HuH-7.5 (cell line): ENCODE results near the gene UGDH.
"Not testable (repeated sequence)": the region's sequence is repeated elsewhere in the genome, so short reads cannot be mapped to it uniquely, and the experiment has no call there.

Experiments used
- DNase-seq: peaks from one replicate; pipeline ENCODE4 v3.0.0; 2011; ENCODE audit warnings: low spot score

The UGDH gene

GRCh38 chr4:39528061-39528465 lies 824 bp upstream of the UGDH start:
- peak; percentile 49 for DNase-seq

DNA sequence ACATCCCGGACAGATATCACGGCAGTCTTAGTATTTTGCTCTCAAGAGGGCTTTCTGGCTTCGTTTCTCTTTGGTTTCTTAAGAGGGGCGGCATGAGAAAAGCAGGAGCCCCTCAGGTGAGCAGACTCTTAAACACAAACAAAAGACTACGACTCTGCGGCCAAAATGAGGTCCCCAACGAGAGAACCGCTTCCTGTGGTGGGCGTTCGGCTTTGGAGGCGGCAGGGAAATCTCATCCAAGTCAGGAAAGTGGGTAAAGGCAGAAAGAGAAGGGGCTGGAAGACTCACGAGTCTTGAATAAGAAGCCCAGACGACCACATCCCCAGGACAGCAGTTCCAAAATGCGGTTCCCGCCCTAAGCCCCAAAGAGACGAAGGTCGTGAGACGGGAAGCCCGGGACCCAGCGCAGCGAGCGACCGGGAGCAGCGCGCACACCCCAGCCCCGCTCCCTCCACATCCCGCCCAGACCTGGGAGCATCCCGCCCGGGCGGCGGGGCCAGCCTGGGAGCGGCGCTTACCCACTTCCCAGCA lies 409 bp downstream of the UGDH start:
- no peak for DNase-seq

GRCh38 chr4:39525822-39526690 lies 1.2 kb downstream of the UGDH start:
- DNase-seq: no peak

- no peak for DNase-seq
Measured at GRCh38 chr4:39524161-39524957, 2.9 kb downstream of the UGDH start.

DNA sequence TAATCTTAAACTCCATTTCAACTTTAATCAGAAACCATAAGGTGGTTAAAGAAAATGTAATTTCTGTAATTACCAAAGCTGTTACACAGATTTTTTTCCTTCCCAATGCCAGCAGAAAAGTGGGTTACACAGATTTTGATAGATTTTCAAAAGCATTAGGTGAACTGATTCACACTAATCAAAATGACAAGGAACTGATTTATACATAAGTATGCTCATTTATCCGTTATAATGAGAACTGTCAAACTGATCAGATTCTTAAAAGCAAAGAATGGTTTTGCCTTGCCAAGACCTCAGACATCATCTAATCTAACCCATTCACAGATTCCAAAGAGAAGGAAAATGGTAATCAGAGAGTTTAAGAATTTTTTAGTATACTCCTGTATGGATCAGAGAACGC lies 5.2 kb downstream of the UGDH start:
- no peak for DNase-seq

GRCh38 chr4:39521253-39521919 lies 5.9 kb downstream of the UGDH start:
- no peak for DNase-seq

DNA sequence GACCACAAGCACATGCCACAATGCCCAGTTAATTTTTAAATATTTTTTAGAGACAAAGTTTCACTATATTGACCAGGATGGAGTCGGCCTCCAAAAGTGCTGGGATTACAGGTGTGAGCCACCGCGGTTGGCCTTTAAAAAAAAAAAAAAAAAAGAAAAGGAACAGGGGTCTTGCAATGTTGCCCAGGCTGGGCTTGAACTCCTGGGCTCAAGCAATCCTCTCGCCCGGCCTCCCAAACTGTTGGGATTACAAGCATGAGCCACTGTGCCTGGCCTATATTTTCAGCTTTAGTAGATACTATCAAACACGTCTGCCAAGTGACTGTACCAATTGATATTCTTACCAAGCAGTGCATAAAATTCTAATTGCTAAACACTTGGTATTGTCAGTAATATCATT lies 8.8 kb downstream of the UGDH start:
- no peak for DNase-seq

- no peak for DNase-seq
Measured at GRCh38 chr4:39516407-39516966, 10.8 kb downstream of the UGDH start.

DNA sequence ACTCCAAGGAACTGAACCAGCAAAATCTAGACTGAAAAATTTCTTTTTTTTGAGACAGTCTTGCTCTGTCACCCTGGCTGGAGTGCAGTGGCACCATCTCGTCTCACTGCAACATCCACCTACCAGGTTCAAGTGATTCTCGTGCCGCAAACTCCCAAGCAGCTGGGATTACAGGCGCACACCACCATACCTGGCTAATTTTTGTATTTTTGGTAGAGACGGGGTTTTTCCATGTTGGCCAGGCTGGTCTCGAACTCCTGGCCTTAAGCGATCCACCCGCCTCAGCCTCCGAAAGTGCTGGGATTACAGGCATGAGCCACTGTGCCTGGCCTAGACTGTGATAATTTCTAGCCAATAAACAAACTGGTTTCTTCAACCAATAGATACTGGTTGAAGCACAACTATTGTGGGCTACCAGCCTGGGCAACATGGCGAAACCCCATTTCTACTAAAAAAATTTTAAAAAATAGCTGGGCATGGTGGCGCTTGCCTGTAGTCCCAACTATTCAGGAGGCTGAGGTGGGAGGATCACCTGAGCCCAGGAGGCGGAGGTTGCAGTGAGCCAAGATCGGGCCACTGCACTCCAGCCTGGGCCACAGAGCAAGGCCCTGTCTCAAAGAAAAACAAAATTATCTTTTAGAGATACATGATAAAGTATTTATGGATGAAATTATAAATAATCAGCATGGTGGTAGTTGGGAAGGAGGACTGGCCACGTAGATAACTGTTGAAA lies 11.4 kb downstream of the UGDH start:
- DNase-seq: not testable (repeated sequence)

DNA sequence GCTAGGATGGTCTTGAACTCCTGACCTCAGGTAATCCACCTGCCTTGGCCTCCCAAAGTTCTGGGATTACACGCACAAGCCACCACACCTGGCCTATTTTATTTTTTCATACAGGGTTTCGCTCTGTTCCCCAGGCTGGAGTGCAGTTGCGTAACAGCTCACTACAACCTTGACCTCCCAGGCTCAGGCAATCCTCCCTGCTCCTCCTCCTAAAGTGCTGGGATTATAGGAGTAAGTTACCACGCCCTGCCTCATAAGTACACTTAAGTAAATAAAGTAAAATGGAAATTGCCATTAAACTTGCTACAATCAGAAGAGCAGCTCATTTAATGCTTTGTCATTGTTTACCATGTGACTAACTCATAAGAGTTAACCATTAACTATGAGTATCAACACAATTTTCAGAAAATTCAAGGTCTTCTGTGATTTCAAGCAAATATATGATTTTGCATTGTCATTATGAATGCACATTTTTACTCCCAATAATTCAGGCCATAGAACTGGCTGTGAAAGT lies 12.3 kb downstream of the UGDH start:
- no peak for DNase-seq

GRCh38 chr4:39514266-39514665 lies 13.0 kb downstream of the UGDH start:
- not testable (repeated sequence) for DNase-seq

GRCh38 chr4:39510348-39510929 lies 16.8 kb downstream of the UGDH start:
- no peak for DNase-seq

DNA sequence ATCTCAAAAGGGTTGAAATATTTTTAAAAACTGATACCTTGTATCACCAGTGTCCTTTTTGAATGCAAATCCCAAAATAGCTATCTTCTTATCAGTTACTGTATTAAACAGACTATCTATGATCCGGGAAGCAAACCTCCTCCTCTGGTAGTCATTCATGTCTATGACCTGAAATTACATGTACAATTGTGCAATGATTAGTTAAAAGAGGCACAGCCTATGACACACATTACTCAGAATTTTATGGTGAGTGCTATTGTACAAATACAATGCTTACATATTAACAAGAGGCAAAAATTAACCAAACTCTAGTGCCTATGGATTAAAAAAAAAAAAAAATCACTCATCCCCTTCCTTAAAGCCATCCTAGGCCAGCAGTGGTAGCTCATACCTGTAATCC lies 21.7 kb downstream of the UGDH start:
- DNase-seq: no peak

- DNase-seq: no peak
Measured at GRCh38 chr4:39504538-39504937, 22.7 kb downstream of the UGDH start.

- not testable (repeated sequence) for DNase-seq
Measured at GRCh38 chr4:39502664-39503035, 24.6 kb downstream of the UGDH start.

- DNase-seq: no peak
Measured at GRCh38 chr4:39502019-39502663, 25.1 kb downstream of the UGDH start.

DNA sequence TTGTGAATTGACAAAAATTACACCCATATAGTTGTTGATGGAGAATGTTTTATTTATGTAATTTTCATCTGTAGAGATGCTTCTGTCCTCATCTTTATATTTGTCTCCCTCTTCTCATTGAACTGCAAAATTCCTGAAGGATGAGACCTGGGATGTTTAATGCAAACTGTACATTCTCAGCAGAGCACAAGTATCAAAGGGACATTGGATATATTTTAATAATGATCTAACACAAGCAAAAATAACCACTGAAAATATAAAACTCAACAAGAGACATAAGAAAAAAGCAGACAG lies 28.6 kb downstream of the UGDH start:
- DNase-seq: no peak

DNA sequence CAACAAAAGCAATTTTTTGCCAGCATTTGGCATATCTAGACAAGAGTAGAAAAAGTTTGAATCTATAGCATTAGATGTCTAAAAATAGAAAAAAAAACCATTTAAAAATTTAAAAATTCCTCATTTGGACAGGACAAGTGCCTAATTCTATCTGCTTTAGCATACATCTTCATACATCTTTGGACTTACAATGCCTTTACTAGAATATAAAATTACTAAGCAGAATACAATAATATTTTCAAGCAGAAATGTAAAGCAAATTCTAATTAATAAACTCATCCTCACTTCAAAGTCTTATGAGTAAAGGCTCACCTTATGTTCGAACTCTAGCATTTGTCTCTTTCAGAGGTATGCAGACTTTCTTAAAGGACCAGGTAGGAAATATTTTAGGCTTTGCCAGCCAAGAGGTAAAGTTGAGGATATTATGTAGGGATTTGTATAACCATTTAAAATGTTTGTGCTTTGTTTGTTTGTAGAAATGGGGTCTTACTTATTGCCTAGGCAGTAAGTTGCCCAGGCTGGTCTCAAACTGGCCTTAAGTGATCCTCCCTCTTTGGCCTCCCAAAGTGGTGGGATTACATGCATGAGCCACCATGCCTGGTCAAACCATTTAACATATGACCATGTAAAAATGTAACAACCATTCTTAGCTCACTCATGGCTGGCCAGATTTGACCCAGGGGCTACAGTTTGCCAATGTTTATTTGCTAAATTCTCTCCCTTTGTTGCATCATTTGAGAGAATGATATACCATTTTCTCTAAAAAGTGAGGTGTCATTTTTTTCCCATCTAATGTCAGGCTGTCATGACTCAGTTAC lies 29.1 kb downstream of the UGDH start:
- DNase-seq: no peak

GRCh38 chr4:39495446-39496213 lies 31.6 kb downstream of the UGDH start:
- DNase-seq: no peak
